Choroid plexus epithelial cell (primary cell): Measurements from ENCODE around the gene GLS.

Source experiments
- DNase-seq: peaks from one replicate; pipeline ENCODE4 v3.0.0-alpha.2; 2010; ENCODE audit warnings: low read depth
- H3K4me3 ChIP-seq: 2 replicates; pipeline ENCODE4 v1.5.1; 2011; ENCODE audit warnings: low read depth, mild to moderate bottlenecking, control low read depth, low read length, moderate library complexity
- TF ChIP-seq, protein P1 (sequence below): conservative IDR thresholded peaks from 2 replicates; pipeline ENCODE4 v1.5.1; 2011; ENCODE audit warnings: low read depth, mild to moderate bottlenecking, control low read depth, inconsistent platforms, low read length, moderate library complexity

The GLS gene

DNA sequence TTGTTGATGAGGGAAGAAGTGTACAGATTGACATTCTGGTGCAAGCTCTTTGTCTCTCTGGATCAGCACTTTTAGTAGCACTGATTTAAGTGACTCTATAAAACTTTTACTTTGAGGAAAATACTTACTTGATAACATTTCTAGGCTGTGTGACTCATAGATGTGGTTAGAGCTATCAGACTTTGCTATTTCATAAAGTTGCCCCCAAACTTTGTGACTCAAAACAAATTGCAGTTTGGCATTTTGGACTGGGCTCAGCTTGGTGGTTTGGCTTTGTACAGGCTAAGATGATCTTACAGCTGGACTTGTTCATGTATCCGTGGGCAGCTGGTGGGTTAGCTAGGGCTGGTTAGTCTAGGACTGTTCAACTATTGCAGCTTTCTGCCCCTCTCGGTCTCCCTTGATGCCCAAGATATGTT lies 42.1 kb upstream of the GLS start:
- peak; percentile 50 for DNase-seq
- no peak overlapping the region for H3K4me3 ChIP-seq
- TF ChIP-seq, protein P1, sequence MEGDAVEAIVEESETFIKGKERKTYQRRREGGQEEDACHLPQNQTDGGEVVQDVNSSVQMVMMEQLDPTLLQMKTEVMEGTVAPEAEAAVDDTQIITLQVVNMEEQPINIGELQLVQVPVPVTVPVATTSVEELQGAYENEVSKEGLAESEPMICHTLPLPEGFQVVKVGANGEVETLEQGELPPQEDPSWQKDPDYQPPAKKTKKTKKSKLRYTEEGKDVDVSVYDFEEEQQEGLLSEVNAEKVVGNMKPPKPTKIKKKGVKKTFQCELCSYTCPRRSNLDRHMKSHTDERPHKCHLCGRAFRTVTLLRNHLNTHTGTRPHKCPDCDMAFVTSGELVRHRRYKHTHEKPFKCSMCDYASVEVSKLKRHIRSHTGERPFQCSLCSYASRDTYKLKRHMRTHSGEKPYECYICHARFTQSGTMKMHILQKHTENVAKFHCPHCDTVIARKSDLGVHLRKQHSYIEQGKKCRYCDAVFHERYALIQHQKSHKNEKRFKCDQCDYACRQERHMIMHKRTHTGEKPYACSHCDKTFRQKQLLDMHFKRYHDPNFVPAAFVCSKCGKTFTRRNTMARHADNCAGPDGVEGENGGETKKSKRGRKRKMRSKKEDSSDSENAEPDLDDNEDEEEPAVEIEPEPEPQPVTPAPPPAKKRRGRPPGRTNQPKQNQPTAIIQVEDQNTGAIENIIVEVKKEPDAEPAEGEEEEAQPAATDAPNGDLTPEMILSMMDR: no peak

DNA sequence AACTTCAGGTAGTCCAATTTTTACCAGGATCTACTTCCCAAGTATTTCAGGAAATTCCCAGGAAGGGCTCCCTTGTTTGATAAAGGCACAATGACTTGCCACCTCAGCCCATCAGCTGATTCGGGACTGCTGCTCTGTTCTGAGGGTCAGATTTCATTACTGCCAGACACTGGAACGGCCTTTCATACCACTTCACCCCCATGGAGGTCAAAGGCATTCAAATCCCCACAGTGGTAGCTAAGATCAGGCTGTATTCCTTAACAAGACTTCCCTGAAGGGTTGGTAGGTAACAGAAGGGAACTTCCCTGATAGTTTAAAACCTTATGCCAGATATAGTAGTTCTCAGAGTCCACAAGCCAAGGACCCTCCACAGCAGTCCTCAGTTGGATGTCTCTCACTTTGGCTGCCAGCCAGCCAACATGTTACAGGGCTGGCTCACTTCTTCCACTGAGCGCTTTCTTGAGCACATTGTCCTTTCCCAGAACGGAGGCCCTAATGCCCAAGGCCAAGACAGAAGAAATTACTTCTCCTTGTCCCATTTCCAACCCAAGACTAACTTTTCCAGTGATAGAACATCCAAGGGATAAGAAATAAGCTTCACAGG lies 40.0 kb upstream of the GLS start:
- TF ChIP-seq, protein P1: no peak
- no peak for DNase-seq
- H3K4me3 ChIP-seq: no peak overlapping the region

DNA sequence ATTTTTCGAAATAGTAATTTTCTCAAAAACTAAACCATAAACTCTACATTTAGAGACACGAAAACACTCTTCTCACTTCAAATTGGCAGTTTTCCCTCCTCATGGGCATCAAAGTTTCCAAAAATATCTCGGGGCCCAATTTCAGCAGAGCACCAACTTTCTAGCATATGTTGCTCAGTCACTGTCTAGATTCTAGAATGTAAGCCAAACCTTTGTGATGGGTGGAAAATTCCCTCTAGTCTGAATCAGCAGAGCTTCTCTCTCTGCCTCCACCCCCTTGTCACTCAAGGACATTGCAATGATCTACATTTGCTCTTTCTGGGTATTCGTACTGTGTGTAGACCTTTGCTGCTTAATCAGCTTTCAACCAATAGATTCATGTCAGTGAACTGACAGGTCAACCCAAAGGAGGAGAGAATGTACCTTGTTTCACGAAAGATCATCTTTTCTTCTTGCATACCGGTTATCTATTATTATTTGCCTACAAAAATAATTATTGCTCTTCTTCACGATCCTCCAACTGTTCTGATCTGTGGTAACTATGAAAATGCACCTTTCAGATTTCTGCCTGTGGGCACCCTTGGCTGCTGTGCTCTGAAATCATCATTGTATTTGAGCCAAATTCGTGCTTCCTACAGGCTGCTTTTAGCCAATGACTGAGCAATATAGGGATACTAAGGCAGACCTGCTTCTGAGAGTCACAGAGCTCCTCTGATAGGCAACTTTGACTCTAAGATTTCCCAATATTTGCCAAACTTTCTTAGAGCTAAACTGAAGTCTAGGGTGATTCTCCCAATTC lies 38.7 kb upstream of the GLS start:
- TF ChIP-seq, protein P1: no peak
- peak; percentile 58 for DNase-seq
- no peak overlapping the region for H3K4me3 ChIP-seq

DNA sequence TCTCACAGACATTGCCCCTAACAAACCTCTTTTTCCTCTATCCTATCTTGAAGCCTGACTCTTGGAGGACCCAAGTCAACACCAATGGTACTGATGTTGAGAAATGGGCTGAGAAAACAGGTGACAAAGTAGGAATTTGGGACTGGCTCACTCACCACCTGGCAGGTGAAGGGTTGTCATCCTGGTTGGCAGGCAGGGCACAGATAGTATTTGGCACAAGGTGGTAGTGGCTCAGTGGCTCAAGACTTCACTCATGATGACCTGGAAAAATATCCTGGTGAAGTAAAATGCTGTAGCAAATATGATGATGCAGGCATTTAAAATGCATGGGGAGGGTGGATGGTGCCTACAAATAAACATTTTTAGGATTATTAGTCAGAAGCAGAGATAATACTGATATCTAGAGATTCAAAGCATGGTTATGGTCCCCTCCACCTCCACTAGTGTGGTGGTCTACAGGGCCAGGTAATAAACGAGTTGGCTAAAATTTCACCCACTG lies 38.0 kb upstream of the GLS start:
- no peak for DNase-seq
- TF ChIP-seq, protein P1: no peak
- H3K4me3 ChIP-seq: no peak overlapping the region

DNA sequence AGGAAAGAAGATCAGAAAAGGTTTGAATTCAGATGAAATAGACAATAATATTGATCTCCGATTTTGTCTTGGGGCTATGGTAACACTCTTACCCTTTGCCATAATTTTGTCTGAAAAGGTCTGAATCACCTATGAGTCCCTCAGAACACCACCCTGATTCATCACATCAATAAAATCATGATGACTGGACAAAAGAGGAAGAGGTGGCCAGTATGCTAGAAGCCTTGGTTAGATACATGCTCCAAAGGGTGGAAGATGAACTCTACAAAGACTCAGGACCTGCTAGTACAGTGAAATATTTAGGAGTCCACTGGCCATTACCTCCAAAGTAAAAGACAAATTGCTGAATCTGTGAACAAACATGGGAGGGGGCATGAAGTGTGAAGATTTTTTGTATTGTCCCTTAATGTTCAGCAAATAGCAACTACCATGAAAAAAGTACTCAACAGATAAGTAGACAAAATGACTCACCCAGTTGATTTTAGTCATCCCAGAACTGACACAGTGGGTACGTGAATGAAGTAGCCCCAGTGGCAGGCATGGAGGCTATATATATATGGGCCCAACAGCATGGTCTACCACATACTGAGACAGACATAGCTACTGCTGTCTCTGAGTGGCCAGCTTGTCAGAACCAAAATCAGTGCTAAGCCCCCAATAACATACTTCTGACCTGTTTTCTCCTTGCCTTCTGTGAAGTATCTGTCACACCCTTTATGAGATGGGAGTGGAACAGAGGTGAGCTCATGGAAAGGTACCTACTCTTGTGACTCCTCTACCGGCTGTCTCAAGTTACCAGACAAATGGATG lies 36.5 kb upstream of the GLS start:
- no peak overlapping the region for H3K4me3 ChIP-seq
- DNase-seq: no peak
- TF ChIP-seq, protein P1: no peak

DNA sequence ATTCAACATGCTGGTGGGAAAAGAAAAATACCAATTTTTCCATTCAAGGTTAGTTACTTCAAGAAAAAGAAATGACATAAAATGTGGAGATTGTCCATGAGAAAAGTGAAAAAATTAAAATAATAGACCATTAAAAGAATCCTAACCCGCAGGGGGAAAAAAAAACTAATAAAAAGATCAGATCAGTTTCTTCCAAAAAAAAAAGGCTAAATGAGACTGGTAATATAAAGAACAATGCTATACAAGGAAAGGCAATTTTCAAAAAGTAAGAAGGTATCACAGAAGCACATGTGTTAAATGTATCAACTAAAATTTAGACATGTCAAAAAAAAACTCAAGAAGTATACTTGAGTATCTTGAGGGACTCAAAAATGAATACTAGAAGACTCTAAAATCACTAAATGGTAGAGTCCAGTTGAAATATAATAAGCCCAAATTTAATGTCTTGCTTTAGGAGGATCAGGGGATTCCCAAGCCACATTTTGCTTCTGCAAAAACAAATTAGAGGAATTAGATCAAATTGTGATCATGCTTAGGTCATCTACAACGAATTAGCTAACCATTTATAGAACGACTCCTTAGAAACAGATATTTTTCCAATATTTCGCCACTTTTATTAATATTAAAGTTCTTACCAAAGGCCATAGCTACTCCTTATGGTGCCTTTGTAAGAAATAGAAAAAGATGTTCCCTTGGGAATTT lies 35.8 kb upstream of the GLS start:
- no peak for DNase-seq
- TF ChIP-seq, protein P1: no peak

More for the DNA sequence above, 35.8 kb upstream of the GLS start:
- H3K4me3 ChIP-seq: no peak overlapping the region
